Liver (tissue), 9 donors: Measurements from ENCODE around the gene ADAM8. TPM values are rescaled to one million over a fixed set of nuclear protein-coding genes. Genes with fewer than 3 reads are reported as not detected.
"Not testable (repeated sequence)": the region's sequence is repeated elsewhere in the genome, so short reads cannot be mapped to it uniquely, and the experiment has no call there.

Source experiments
- DNase-seq: peaks from one replicate; pipeline ENCODE4 v3.0.0-alpha.2; 2017; ENCODE audit warnings: low spot score
- H3K27ac ChIP-seq, 2 donors: one replicate each; pipeline ENCODE4 v1.7.0; 2013; ENCODE audit warnings: inconsistent platforms in 2 of 2, low read length in 2 of 2, control low read depth in 1 of 2, low read depth in 1 of 2, mild to moderate bottlenecking in 1 of 2
- H3K27me3 ChIP-seq, 4 donors: one replicate each; pipeline versions ENCODE4 v1.6.1 to v1.7.0; 2013; ENCODE audit warnings: low read length in 3 of 4, inconsistent platforms in 1 of 4, mild to moderate bottlenecking in 1 of 4, moderate library complexity in 1 of 4; ENCODE audit not compliant: control insufficient read depth in 4 of 4, insufficient read depth in 4 of 4
- H3K36me3 ChIP-seq, 4 donors: one replicate each; pipeline versions ENCODE4 v1.6.1 to v1.7.0; 2013; ENCODE audit warnings: low read length in 3 of 4, mild to moderate bottlenecking in 3 of 4, low read depth in 1 of 4, moderate library complexity in 1 of 4; ENCODE audit not compliant: control insufficient read depth in 4 of 4, insufficient read depth in 3 of 4
- H3K4me1 ChIP-seq, 4 donors: one replicate each; pipeline versions ENCODE4 v1.6.1 to v1.7.0; 2013; ENCODE audit warnings: low read length in 3 of 4, mild to moderate bottlenecking in 3 of 4, moderate library complexity in 1 of 4; ENCODE audit not compliant: control insufficient read depth in 4 of 4, insufficient read depth in 4 of 4
- H3K4me3 ChIP-seq, 3 donors: one replicate each; pipeline versions ENCODE4 v1.6.1 to v1.7.0; 2013; ENCODE audit warnings: low read length in 3 of 3, control low read depth in 1 of 3, low read depth in 1 of 3, mild to moderate bottlenecking in 1 of 3
- H3K9ac ChIP-seq, 2 donors: one replicate each; pipeline ENCODE4 v1.7.0; 2013; ENCODE audit warnings: low read length in 2 of 2, mild to moderate bottlenecking in 2 of 2, moderate library complexity in 2 of 2, control low read depth in 1 of 2, low read depth in 1 of 2
- H3K9me3 ChIP-seq, 4 donors: one replicate each; pipeline versions ENCODE4 v1.6.1 to v1.7.0; 2013; ENCODE audit warnings: low read length in 3 of 4; ENCODE audit not compliant: control insufficient read depth in 4 of 4
- EGR1 ChIP-seq, 2 donors: IDR thresholded peaks; 2 replicates each; pipeline ENCODE4 v1.6.1; 2016 to 2018; ENCODE audit warnings: antibody characterized with exemption in 2 of 2, low read depth in 2 of 2
- FOXA1 ChIP-seq: IDR thresholded peaks from 2 replicates; pipeline ENCODE4 v1.6.1; 2016; ENCODE audit warnings: antibody characterized with exemption
- FOXA2 ChIP-seq: IDR thresholded peaks from 2 replicates; pipeline ENCODE4 v1.6.1; 2016; ENCODE audit warnings: antibody characterized with exemption
- GABPA ChIP-seq, 2 donors: IDR thresholded peaks in 1 of 2; conservative IDR thresholded peaks in 1 of 2; 2 replicates each; pipeline ENCODE4 v1.6.1; 2016; ENCODE audit warnings: antibody characterized with exemption in 2 of 2, mild to moderate bottlenecking in 1 of 2, moderate library complexity in 1 of 2
- HNF4G ChIP-seq: IDR thresholded peaks from 2 replicates; pipeline ENCODE4 v1.6.1; 2016; ENCODE audit warnings: antibody characterized with exemption
- MAX ChIP-seq: IDR thresholded peaks from 2 replicates; pipeline ENCODE4 v1.6.1; 2016; ENCODE audit warnings: antibody characterized with exemption
- NR2F2 ChIP-seq: IDR thresholded peaks from 2 replicates; pipeline ENCODE4 v1.6.1; 2016; ENCODE audit warnings: antibody characterized with exemption
- RAD21 ChIP-seq, 2 donors: IDR thresholded peaks; 2 replicates each; pipeline ENCODE4 v1.6.1; 2016; ENCODE audit warnings: antibody characterized with exemption in 2 of 2, mild to moderate bottlenecking in 2 of 2
- RXRA ChIP-seq, 2 donors: IDR thresholded peaks; 2 replicates each; pipeline ENCODE4 v1.6.1; 2017 to 2018; ENCODE audit warnings: antibody characterized with exemption in 2 of 2, mild to moderate bottlenecking in 1 of 2
- TAF1 ChIP-seq: conservative IDR thresholded peaks from 2 replicates; pipeline ENCODE4 v1.6.1; 2016; ENCODE audit warnings: antibody characterized with exemption, mild to moderate bottlenecking
- WGBS: extraction: QIAGEN DNeasy Blood & Tissue Kit; methylation state at CpG from one replicate; pipeline ENCODE4 v1.1.7; 2013; 5-methylcytosine and 5-hydroxymethylcytosine counted together
- polyA plus RNA-seq, 2 donors: library from polyadenylated mRNA; stranded (reverse) in 1 of 2; unstranded in 1 of 2; fragments of 200-250 nt in 1 of 2; fragments of >200 nt in 1 of 2; fragmentation: Nextera tagmentation in 1 of 2; extraction: Ambion mirVana in 1 of 2; gene quantifications; one replicate each; pipeline versions ENCODE4 v1.2.1 to v1.2.3, GENCODE V29; 2013 to 2015
- total RNA-seq, 2 donors: library from RNA; depleted of rRNA; stranded (reverse); fragments of >200 nt; gene quantifications; one replicate each; pipeline ENCODE4 v1.2.3, GENCODE V29; 2014
- TF ChIP-seq, protein P1 (sequence below): IDR thresholded peaks from 2 replicates; pipeline ENCODE4 v1.6.1; 2016; ENCODE audit warnings: antibody characterized with exemption
- TF ChIP-seq, protein P2 (sequence below): fragments of 150-350 bp; IDR thresholded peaks from 2 replicates; pipeline ENCODE4 v1.5.1; 2017; ENCODE audit warnings: improper control_type of control experiment, low read depth, low read length; ENCODE audit not compliant: missing input control
- donor health status: healthy.
- donor health status: healthy.
- donor health status: healthy.
- donor health status: healthy.
- donor health status: healthy.

The ADAM8 gene
- total and polyA plus RNA-seq, 4 donors: 1.3 to 6.9 (median 3.7) TPM

DNA sequence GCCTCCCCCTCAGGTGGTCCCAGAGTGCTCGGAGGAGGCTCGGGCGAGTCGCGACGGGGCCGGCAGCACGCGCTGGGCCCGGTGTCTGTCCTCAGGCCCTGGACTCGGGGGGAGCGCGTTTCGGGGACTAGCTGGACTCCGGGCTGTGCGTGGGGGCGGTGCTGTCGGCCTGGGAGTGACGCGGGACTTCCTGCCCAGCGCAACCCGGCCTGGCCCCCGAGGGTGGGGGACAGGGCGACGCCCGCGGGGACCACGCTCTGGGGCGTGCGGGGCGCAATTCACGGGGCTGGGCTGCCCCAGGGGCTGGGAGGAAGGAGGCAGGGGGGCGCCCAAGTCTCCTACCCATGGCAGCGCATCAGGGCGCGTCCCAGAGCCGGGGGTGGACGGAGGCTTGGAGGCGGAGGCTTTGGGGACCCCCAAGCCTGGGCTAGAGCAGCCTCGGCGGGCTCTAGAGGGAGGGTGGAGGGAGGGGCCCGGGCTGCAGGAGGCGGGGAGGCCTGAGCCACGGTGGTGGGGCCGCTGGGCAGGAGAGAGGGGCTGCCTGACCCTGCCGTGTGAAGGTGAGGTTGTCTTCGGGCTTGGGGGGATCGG is 41.3 kb downstream of the ADAM8 start:
- Histone ChIP-seq H3K9me3 (no peaks in the 10 kb centered on the region), H3K9ac (no peak overlapping the region), H3K4me3 (peak overlapping the region in 1 of 3 donors; percentile 16), H3K4me1 (peaks cover 4 to 21% (median 12%) of the 10 kb centered on the region in 4 donors), H3K36me3 (no peaks in the 10 kb centered on the region), H3K27me3 (peaks cover 0 to 39% (median 0%) of the 10 kb centered on the region in 4 donors), H3K27ac (no peak overlapping the region)
- TF ChIP-seq MAX (no peak), RAD21 (IDR thresholded peaks at IDR 0.05) (no peak), FOXA1 (no peak), HNF4G (no peak), FOXA2 (no peak), NR2F2 (no peak), GABPA (IDR thresholded peaks at IDR 0.05 in 1 of 2, conservative IDR thresholded peaks at IDR 0.05 in 1 of 2) (no peak), TAF1 (no peak)
- TF ChIP-seq, protein P1, sequence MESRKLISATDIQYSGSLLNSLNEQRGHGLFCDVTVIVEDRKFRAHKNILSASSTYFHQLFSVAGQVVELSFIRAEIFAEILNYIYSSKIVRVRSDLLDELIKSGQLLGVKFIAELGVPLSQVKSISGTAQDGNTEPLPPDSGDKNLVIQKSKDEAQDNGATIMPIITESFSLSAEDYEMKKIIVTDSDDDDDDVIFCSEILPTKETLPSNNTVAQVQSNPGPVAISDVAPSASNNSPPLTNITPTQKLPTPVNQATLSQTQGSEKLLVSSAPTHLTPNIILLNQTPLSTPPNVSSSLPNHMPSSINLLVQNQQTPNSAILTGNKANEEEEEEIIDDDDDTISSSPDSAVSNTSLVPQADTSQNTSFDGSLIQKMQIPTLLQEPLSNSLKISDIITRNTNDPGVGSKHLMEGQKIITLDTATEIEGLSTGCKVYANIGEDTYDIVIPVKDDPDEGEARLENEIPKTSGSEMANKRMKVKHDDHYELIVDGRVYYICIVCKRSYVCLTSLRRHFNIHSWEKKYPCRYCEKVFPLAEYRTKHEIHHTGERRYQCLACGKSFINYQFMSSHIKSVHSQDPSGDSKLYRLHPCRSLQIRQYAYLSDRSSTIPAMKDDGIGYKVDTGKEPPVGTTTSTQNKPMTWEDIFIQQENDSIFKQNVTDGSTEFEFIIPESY: no peak
- TF ChIP-seq, protein P2, sequence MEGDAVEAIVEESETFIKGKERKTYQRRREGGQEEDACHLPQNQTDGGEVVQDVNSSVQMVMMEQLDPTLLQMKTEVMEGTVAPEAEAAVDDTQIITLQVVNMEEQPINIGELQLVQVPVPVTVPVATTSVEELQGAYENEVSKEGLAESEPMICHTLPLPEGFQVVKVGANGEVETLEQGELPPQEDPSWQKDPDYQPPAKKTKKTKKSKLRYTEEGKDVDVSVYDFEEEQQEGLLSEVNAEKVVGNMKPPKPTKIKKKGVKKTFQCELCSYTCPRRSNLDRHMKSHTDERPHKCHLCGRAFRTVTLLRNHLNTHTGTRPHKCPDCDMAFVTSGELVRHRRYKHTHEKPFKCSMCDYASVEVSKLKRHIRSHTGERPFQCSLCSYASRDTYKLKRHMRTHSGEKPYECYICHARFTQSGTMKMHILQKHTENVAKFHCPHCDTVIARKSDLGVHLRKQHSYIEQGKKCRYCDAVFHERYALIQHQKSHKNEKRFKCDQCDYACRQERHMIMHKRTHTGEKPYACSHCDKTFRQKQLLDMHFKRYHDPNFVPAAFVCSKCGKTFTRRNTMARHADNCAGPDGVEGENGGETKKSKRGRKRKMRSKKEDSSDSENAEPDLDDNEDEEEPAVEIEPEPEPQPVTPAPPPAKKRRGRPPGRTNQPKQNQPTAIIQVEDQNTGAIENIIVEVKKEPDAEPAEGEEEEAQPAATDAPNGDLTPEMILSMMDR: no peak
- no peak for DNase-seq
- WGBS: 5% methylated on average over 48 of the region's 48 CpGs

GRCh38 chr10:133234796-133235195 is 41.9 kb downstream of the ADAM8 start:
- H3K4me3 ChIP-seq, H3K9ac ChIP-seq, H3K36me3 ChIP-seq, DNase-seq, H3K27ac ChIP-seq, H3K9me3 ChIP-seq: not testable (repeated sequence)
- H3K4me1 ChIP-seq: peaks cover 4 to 22% (median 12%) of the 10 kb centered on the region in 4 donors
- 50% methylated on average over 8 of the region's 10 CpGs for whole genome bisulfite sequencing
- peaks cover 0 to 41% (median 0%) of the 10 kb centered on the region in 4 donors for H3K27me3 ChIP-seq

- Histone ChIP-seq H3K4me1 (peaks cover 4 to 15% (median 9%) of the 10 kb centered on the region in 4 donors), H3K27me3 (peaks cover 3 to 31% (median 5%) of the 10 kb centered on the region in 4 donors), H3K36me3 (no peaks in the 10 kb centered on the region), H3K9ac (no peak overlapping the region), H3K4me3 (no peak overlapping the region), H3K27ac (no peak overlapping the region), H3K9me3 (no peaks in the 10 kb centered on the region)
- DNase-seq: no peak
- WGBS: 40% methylated on average over 11 of the region's 11 CpGs
- TF ChIP-seq FOXA1 (no peak), EGR1 (IDR thresholded peaks at IDR 0.05; ENCODE audit: low read depth in 2 of 2) (no peak), HNF4G (no peak), RXRA (IDR thresholded peaks at IDR 0.05) (no peak), RAD21 (IDR thresholded peaks at IDR 0.05) (no peak), TAF1 (no peak)
- TF ChIP-seq, protein P1: no peak
Measured at GRCh38 chr10:133231946-133232574, 44.6 kb downstream of the ADAM8 start.
